HG03097 (cell line): ENCODE data around the gene MGME1.
"Not testable (repeated sequence)": the region's sequence is repeated elsewhere in the genome, so short reads cannot be mapped to it uniquely, and the experiment has no call there.

ENCODE experiments used
- ATAC-seq: cut with Tn5 transposase; IDR thresholded peaks from one replicate; pipeline ENCODE4 v1.9.1; 2021; ENCODE audit not compliant: unreplicated experiment, low FRiP score

The MGME1 gene

GRCh38 chr20:18012901-18013300, 44.1 kb downstream of the MGME1 start:
- ATAC-seq, result no peak

- ATAC-seq, result no peak
These were observed 45.6 kb downstream of the MGME1 start for GRCh38 chr20:18014411-18014810.

GRCh38 chr20:18016772-18017171, 48.0 kb downstream of the MGME1 start:
- no peak for ATAC-seq

GRCh38 chr20:18018100-18018499, 49.3 kb downstream of the MGME1 start:
- ATAC-seq, result no peak

- no peak for ATAC-seq
These were observed 50.2 kb downstream of the MGME1 start for GRCh38 chr20:18019068-18019467.

GRCh38 chr20:18020931-18021330, 52.1 kb downstream of the MGME1 start:
- no peak for ATAC-seq

- no peak for ATAC-seq
These were observed 55.8 kb downstream of the MGME1 start for GRCh38 chr20:18024606-18025127.

- ATAC-seq, result not testable (repeated sequence)
These were observed 58.2 kb downstream of the MGME1 start for GRCh38 chr20:18027011-18027410.

- ATAC-seq, result no peak
These were observed 61.2 kb downstream of the MGME1 start for GRCh38 chr20:18030020-18030419.

GRCh38 chr20:18031050-18031449, 62.2 kb downstream of the MGME1 start:
- ATAC-seq, result no peak

GRCh38 chr20:18031888-18032509, 63.2 kb downstream of the MGME1 start:
- no peak for ATAC-seq

GRCh38 chr20:18032977-18033892, 64.4 kb downstream of the MGME1 start:
- ATAC-seq, result no peak

- no peak for ATAC-seq
These were observed 65.2 kb downstream of the MGME1 start for GRCh38 chr20:18034039-18034438.

- ATAC-seq, result no peak
These were observed 70.2 kb downstream of the MGME1 start for GRCh38 chr20:18039063-18039462.
